Prostate gland (tissue), 2 donors: ENCODE measurements around the gene COL23A1.

Source experiments
- POLR2AphosphoS5 ChIP-seq: sonication (generic); formaldehyde crosslinking; IDR thresholded peaks from one replicate; pipeline ENCODE4 v1.6.1; 2017; ENCODE audit warnings: antibody characterized with exemption
- TF ChIP-seq, protein P1 (sequence below), 4 experiments: fragments of 200-600 bp in 2 of 4; fragments of 450-650 bp in 2 of 4; sonication (generic) in 2 of 4; IDR thresholded peaks; 1 replicate in 3 of 4; 2 replicates in 1 of 4; pipeline ENCODE4 v1.5.1; 2016 to 2019; ENCODE audit warnings: antibody characterized with exemption in 4 of 4, mild to moderate bottlenecking in 2 of 4, moderate library complexity in 2 of 4

- TF ChIP-seq, protein P1, sequence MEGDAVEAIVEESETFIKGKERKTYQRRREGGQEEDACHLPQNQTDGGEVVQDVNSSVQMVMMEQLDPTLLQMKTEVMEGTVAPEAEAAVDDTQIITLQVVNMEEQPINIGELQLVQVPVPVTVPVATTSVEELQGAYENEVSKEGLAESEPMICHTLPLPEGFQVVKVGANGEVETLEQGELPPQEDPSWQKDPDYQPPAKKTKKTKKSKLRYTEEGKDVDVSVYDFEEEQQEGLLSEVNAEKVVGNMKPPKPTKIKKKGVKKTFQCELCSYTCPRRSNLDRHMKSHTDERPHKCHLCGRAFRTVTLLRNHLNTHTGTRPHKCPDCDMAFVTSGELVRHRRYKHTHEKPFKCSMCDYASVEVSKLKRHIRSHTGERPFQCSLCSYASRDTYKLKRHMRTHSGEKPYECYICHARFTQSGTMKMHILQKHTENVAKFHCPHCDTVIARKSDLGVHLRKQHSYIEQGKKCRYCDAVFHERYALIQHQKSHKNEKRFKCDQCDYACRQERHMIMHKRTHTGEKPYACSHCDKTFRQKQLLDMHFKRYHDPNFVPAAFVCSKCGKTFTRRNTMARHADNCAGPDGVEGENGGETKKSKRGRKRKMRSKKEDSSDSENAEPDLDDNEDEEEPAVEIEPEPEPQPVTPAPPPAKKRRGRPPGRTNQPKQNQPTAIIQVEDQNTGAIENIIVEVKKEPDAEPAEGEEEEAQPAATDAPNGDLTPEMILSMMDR (IDR thresholded peaks at IDR 0.05), result no peak
- TF ChIP-seq POLR2AphosphoS5, result no peak
Observed at GRCh38 chr5:178305801-178306200, 284.4 kb downstream of the COL23A1 start.
